Myocyte (in vitro differentiated cells): ENCODE results near the gene ENGASE. TPM values are rescaled to one million over a fixed set of nuclear protein-coding genes. Genes with fewer than 3 reads are reported as not detected.

ENCODE experiments used
- DNase-seq: peaks from one replicate; pipeline ENCODE4 v3.0.0-alpha.2; 2012; ENCODE audit warnings: low read depth
- total RNA-seq: library from RNA; depleted of rRNA; stranded (reverse); fragments of >200 nt; gene quantifications from 2 replicates; pipeline ENCODE4 v1.2.3, GENCODE V29; 2014

The ENGASE gene
- total RNA-seq, 1 donor from 2014 or later: 36.8 TPM

DNA sequence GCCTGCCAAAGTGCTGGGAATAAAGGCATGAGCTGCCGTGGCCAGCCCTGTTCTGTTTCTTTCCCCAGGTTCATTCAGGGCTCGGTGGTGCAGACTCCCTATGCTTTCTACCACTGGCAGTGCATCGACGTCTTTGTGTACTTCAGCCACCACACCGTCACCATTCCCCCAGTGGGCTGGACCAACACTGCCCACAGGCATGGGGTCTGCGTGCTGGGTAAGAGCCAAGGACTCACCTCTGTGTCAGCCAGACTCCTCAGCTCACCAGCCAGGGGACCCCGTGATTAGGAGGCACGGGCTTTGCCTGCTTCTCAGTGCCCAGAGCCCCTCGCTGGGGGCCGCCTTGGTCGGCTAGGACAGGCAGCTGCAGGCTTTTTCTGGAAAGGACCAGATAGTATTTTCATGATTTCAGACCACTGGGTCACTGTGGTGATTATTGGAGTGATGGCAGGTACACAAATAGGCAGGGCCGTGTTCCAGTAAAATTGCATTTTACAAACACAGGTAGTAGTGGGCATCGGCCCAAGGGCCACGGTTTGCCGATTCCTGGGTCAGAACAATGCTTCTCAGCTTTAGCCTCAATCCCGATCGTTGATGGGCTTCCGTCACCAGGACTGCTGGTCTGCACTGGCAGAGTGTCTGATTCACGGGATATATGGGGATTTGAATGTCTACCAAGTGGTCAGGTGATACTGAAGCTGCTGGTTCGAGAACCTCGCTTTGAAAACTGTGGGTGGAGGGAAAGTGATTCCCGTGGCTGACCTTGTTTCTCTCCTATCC lies 5.0 kb downstream of the ENGASE start:
- no peak for DNase-seq

- DNase-seq: no peak
These were observed 5.7 kb downstream of the ENGASE start for GRCh38 chr17:79080349-79080748.

DNA sequence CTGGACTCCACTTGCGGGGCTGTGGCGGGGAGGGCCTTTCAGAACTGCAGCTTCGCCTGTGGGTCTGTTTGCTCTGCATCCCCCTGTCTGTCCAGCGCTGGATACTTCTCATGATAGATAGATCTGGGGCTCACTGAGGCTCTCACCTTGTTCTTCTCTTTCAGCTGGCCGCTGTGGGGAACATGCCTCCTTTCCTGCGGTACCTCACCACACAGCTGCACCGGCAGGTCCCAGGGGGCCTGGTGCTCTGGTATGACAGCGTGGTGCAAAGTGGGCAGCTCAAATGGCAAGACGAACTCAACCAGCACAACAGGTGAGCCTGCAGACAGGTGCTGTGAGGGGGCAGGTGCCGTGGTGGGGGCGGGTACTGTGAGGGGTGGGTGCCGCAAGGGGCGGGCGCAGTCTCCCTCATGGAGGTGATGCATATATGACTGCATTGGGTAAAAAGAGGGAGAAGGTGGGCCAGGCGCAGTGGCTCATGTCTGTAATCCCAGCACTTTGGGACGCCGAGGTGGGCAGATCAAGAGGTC lies 6.2 kb downstream of the ENGASE start:
- no peak for DNase-seq

DNA sequence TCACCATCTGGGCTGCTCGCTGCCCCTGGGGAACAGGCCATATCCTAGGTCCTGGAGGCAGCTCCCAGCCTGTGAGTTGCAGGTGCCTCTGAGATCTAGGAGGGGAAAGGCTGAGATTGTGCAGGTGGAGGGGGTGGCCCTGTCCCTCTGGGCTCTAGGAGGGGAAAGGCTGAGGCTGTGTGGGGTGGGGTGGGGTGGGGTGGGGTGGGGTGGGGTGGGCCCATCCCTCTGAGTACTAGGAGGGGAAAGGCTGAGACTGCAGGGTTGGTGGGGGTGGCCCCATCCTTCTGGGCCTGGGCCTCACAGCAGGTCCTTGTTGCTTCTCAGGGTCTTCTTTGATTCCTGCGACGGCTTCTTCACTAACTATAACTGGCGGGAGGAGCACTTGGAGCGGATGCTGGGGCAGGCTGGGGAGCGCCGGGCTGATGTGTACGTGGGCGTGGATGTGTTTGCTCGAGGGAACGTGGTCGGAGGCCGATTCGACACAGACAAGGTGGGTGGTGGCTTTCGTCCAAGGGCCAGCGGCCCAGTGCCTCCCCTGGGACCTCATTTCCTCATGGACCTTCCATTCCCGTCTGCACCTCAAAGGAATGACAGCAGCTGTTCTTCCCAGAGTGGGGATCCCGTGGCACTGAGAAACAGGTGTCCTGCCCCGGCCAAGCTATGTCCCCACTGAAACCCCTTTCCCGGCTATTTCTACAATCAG lies 7.1 kb downstream of the ENGASE start:
- DNase-seq: peak; percentile 69

DNA sequence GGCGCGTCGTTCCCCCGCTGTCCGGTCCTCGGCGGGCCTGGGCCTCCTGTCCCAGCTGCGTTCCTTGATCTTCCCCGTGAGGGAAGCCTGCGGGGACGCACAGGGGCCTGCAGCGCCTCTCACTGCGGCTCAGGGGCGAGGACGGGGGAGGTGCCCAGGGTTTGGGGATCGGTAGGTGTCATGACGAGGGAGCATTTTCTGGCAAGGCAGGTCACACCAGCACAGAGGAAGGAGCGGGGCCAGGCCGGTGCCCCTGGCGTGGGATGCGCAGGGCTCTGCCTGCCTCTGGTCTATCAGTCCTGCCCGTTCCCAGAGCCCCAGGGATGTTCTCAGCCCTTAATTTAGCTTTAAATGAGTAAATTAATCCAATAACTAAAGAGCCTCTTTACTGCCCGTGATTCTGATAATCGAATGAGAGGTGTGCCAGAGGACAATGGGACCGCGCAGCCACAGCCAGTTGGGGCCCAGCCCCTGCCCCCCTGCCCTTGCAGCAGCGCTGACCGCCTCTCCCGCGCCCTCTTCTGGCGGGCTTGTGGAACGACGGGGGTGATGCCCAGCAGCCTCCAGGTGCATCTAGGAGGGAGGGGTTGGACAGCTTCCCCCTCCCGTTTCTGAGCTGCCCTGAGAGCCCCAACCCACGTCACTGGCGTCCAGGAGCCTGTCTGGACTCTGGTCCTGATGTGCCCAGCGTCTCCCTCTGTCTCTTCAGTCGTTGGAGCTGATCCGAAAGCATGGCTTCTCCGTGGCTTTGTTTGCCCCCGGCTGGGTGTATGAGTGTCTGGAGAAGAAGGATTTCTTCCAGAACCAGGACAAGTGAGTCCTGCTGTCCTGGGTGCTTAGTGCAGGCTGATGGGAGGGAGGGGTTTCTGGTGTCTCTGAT lies 7.9 kb downstream of the ENGASE start:
- DNase-seq: peak; percentile 39

DNA sequence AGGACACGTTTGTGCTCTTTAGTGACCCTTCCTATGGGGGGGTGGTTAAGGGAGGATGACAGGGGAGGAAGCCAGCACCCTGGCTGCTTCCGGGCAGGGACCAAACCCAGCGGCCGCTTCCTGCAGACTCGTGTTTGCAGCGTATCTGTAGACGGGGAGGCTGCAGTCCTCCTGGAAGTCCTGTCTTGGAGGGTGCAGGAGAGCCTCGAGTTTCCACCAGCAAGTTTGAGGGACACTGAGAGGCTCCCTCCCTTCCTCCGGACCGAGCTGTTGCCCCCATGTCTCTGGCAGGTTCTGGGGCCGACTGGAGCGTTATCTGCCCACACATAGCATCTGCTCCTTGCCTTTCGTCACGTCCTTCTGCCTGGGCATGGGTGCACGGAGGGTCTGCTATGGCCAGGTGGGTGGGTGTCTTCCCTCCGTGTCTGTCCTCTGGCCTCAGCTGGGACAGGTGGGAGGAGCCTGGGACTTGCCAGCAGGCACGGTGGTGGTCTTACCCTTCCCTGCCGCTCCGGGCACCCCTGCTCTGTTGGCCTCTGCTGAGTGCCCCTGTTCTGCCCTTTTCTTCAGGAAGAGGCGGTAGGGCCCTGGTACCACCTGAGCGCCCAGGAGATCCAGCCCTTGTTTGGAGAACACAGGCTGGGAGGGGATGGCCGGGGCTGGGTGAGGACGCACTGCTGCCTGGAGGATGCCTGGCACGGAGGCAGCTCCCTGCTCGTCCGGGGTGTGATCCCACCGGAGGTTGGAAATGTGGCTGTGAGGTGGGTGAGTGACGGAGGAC lies 8.8 kb downstream of the ENGASE start:
- DNase-seq: no peak

DNA sequence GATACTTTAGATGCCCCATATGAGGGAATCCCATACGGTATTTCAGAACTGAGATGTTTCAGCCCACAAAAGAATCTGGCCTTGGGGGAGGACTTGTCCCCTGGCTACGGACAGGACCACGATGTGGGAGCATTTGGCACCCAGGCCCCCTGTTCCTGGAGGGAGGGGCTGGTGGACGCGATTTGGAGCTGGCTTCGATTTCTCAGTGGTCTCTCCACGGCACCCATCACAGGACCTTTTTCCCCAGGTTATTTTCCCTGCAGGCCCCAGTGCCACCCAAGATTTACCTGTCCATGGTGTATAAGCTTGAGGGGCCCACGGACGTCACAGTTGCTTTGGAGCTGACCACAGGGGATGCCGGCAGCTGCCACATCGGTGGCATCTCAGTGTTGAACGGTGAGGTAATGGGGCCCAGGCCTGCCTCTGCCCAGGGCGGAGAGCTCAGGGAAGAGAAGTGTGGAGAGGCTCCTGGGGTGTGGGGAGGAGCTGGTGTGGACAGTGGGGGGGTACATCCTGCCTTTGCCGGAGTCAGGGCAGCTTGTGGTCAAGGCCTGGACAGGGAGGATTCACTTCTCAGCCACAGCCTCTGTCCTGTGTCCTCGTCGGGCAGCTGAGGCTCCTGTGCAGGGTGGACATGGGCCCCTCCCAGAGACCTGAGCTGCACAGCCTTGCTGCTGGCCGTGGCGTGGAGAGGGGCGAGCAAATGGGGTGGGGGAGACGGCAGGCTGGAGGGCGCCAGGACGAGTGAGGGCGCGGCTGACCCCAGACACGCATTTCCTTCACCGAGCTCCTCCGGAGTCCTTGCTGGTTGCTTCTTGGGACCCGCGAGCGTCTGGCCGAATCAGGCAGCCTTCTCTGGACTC lies 9.9 kb downstream of the ENGASE start:
- DNase-seq: peak; percentile 36

DNA sequence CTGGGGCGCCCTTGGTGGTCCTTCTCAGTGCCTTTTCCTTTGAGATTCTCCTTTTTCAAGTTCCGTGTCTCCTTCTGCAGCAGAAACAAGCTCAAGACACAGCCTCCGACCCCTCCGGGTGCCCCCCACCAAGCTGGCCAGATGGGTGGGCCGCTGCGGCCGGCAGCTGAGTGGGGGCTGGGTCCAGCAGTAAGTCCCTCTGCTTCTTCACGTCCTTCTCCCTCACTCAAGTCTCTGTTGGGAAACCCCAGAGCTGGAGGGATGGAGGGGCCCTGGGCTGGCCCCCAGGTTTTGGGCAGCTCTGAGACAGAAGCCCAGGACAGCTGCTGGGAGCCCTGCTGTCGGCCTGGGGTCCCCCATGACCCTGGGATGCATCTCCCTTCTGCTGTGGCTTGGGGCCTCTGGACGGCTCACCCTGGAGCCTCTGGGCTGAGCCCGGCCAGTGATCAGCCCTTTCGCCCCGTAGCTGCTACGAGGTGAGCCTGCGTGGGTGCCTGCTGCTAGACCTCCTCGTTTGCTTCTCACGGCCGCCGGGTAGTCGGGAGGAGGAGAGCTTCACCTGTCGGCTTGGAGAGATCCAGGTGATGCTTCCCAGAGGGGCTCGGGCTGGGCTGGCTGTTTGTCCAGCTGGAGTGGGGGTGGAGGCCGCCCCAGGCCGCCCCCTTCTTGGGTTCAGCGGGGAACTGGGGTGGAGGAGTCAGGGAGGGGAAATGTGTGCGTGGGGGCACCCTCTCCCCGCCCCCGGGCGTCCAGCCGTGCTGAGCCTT lies 10.7 kb downstream of the ENGASE start:
- no peak for DNase-seq

GRCh38 chr17:79085921-79086551 lies 11.4 kb downstream of the ENGASE start:
- DNase-seq: no peak

DNA sequence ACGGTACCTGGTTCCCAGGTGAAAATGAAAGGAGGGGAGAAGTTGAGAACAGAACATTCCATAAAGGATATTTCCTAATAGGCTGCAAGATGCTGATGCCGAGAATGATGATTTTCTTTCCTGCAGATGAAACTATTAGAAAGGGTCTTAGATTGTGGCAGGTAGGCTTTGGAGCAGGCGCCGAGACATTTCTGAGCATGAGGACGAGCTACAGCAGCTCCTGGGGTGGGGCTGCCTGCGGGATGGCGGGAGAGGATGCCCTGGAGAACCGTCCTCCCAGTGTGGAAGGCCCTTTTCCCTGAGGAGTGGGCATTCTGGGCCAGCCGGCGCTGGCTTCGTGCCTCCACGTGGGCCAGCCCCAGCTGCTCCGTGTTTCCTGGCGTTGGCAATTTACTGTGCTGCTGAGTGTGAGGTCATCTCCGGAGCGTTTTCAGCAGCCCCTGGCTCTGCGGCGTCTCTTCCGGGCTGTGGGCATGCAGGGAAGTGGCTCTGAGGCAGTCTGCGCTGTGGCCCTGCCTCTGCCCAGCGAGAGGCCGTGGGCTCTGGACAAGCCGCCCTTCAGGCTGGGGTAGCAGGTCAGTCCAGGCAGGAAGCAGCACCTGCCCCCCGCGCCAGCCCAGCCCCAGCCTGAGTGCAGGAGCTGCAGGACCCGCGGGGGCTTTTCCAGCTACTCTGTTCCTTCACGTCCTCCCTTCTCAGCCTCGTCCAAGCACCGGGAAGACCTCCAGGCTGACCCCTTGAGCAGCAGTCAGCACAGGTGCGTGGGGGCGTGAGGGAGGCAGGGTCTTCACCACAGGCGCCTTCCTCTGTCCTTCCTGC lies 12.2 kb downstream of the ENGASE start:
- DNase-seq: no peak

DNA sequence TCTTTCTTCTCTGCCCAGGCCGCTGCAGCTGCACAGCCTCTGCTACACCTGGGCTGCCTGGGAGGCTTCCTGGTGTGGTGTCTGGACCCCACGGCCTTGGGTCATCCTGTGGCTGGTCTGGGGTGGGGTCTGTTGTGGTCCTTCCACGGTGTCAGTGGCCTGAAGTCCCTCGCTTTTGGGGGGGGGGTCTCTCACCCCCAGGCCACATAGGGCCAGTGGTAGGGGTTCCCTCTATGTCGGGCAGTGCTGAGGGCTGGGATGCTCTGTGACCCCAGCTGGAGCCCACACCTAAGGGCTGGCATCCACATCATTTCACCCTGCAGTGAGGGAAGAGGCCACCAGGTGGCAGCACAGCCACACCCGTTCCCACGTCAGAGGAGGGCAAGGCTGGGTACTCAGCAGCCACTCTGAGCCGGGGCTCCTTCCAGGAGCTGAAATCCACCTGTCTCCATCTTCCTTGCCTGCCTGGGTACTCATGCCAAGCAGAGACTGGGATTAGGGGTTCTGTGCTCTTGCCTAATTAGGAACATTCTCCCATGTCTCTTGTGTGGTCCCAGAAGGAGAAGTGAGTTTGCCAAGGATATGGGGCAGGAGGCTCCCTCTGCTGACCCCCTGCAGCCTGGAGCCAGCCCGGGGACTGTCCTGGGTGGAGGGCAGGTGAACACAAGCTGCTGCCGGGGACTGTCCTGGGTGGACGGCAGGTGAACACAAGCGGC lies 13.0 kb downstream of the ENGASE start:
- peak; percentile 69 for DNase-seq

DNA sequence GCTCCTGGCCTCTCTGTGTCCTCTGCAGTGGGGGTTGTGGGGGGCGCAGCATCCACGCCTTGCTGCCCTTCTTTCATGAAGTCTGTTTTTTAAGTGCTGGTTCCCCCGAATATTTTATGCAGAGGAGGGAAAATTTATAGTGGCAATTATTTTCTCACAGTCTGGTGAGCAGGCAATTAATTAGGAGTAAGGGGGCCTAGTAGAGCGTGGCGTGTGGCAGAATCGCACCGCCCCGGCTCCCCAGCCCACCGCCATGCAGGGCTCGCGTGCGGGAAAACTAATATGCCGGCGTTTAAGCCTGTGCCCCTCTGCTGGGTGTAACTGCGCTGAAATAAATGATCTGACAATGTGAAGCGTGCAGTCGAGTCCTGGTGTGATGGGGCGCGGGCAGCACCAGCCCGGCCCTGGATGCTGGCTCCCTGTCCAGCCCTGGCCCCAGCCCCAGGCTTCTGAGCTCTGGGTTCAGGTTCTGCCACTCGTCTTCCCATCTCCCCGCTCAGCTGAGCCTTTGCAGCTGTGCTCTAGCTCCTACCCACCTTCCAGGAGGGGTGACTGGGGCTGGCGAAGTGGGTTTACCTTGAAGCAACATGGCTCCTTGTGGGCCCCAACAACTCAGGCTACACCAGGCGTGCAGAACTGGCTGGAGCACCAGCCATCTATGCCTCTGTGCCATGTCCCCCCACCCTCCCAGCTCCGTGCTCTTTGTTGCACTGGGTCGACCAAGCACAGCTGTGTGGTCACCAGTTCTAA lies 13.8 kb downstream of the ENGASE start:
- DNase-seq: no peak

DNA sequence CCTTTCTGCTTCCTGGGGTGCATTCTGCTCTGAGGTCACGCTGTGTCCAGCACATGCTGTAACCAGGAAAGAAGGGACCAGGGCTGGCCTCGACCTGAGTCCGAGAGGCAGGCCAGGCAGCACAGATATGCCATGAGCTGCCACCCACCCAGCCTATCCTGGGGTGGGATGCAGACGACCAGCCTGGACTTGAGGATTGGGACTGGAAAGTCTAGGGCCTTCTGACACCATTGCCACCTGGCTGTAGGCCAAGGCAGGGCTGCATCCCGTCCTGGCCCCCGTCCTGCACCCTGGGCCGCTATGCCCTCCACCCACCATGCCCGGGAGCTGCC lies 14.3 kb downstream of the ENGASE start:
- no peak for DNase-seq

DNA sequence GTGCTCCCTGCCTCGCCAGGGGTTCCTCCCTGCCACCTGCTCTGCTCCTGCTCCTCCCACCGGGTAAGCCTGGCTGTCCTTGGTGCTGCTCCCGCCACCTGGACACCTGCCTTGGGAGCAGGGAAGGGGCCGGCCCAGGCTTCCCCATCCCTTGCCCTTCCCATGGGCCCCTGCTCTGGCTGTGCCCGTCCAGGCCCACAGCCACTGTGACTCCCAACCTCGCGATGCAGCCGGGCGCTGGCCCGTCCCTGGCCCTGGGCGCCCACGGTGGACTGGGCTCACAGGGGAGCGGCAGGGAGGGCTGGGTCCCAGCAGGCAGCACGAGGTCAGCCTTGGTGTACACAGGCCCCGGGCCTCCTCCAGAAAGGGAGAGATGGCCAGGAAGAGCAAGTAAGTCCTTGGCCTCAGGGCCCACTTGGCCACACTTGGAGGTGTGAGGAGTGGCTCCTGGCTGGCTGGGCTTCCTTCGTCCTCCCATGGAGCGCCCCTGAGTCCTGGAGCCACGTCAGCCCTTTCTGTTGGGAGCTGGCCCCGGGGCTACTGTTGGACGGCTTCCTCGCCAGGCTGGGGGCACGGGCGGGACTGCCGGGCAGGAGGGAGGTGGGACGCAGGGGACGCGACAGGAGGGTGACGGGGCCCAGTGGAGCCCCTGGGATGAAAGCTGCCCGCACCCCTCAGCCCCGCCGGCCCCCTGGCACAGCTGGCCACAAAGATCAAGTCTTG lies 15.3 kb downstream of the ENGASE start:
- no peak for DNase-seq

DNA sequence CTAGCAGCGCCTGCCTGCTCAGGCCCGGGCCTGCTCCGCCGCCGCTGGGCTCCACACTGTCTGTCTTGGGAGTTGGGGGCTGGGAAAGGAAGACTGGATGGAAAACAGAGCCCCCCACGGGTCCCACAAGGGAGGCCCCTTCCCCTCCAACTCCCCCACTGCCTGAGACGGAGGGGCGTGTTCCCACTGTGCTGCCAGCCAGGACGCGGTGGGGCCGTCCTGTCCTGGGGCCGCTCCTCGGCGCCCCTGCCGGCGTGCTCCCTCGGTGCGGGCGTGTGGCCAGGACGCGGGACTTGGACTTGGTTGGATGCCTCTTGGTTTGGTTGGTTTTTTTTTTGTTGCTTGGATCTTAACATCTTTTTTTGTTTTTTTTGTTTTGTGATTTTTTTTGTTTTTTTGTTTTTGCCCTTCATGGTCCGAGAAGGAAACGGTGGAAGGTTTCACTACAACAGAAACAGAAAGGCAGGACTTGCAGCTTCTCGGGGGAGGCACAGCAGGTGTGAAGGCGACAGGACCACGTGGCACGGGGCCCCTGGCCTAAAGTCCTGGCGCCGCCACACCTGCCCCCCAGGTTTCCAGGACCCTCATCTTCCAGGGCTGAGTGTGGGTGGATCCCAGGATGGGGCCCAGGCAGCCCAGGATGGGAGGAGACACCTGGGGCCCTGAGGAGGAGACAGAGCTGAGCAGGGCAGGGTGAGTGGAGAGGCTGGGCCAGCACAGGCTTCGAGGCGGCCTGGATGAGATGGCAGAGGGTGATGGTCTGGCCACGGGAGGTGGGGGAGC lies 16.0 kb downstream of the ENGASE start:
- DNase-seq: no peak
